Ovary (tissue), 9 donors: ENCODE data around the gene C6orf132. TPM values are rescaled to one million over a fixed set of nuclear protein-coding genes. Genes with fewer than 3 reads are reported as not detected.

ENCODE experiments used
- DNase-seq, 5 donors: peaks; one replicate each; pipeline ENCODE4 v3.0.0-alpha.2; 2019 to 2020
- H3K27ac ChIP-seq, 2 donors: fragments of 200-600 bp; one replicate each; pipeline versions ENCODE4 v1.5.1 to v1.8.0; 2019 to 2022
- H3K27me3 ChIP-seq: fragments of 200-600 bp; one replicate; pipeline ENCODE4 v1.8.0; 2022
- H3K36me3 ChIP-seq: fragments of 200-600 bp; sonication (generic); one replicate; pipeline ENCODE4 v1.5.1; 2019
- H3K4me1 ChIP-seq: one replicate; pipeline ENCODE4 v1.8.1; 2013; ENCODE audit warnings: mild to moderate bottlenecking, moderate library complexity; ENCODE audit not compliant: insufficient read depth
- H3K4me3 ChIP-seq: fragments of 200-600 bp; sonication (generic); one replicate; pipeline ENCODE4 v1.5.1; 2017
- H3K9me3 ChIP-seq, 2 donors: fragments of 200-600 bp in 1 of 2; sonication (generic) in 1 of 2; one replicate each; pipeline versions ENCODE4 v1.5.1 to v1.8.1; 2013 to 2019; ENCODE audit warnings: mild to moderate bottlenecking in 1 of 2, moderate library complexity in 1 of 2
- CTCF ChIP-seq, 3 donors: fragments of 450-650 bp in 2 of 3; fragments of 200-600 bp in 1 of 3; IDR thresholded peaks; one replicate each; pipeline versions ENCODE4 v1.5.1 to v1.8.0; 2016 to 2022; ENCODE audit warnings: antibody characterized with exemption in 3 of 3, mild to moderate bottlenecking in 1 of 3
- EP300 ChIP-seq: sonication (generic); formaldehyde crosslinking; IDR thresholded peaks from one replicate; pipeline ENCODE4 v1.6.1; 2017; ENCODE audit warnings: antibody characterized with exemption
- POLR2A ChIP-seq: fragments of 450-650 bp; IDR thresholded peaks from one replicate; pipeline ENCODE4 v1.6.1; 2017; ENCODE audit warnings: antibody characterized with exemption, mild to moderate bottlenecking, moderate library complexity
- WGBS, 3 donors: extraction: QIAGEN DNeasy Blood & Tissue Kit in 1 of 3; methylation state at CpG; one replicate each; pipeline versions ENCODE4 v1.1.5 to v1.1.7; 2013 to 2017; 5-methylcytosine and 5-hydroxymethylcytosine counted together
- intact Hi-C, 4 donors: fragments of 100-400 bp; cut with DNase I; formaldehyde crosslinking; loops; one replicate each; pipeline versions ENCODE4 v1.11.0 to v1.15.1; 2022 to 2023
- polyA plus RNA-seq, 2 donors: library from polyadenylated mRNA; stranded (reverse); fragments of 200-250 nt in 1 of 2; fragments of 350-450 nt in 1 of 2; fragmentation: Illumina TruSeq in 1 of 2; extraction: RNeasy Lipid Tissue Mini Kit (QIAGEN cat#74804) in 1 of 2; gene quantifications; one replicate each; pipeline ENCODE4 v1.2.3, GENCODE V29; 2013 to 2014
- total RNA-seq, 7 donors: library from RNA; depleted of rRNA in 2 of 7; stranded (reverse); fragments of >200 nt in 2 of 7; fragmentation: NEBNext Ultra II Directional in 3 of 7; extraction: Animal tissue kit (Norgen Biotek cat#: 25700) in 3 of 7; gene quantifications; one replicate each; pipeline versions ENCODE4 v1.1.0 to v1.2.4, GENCODE V29; 2016 to 2023
- donor health status: DM: no; HTN: no; CAD: no; lungs with moderate emphysema.
- donor health status: DM: no; HTN: no; CAD: no.
- donor health status: Bipolar disorder and iron deficiency.
- donor health status: DM: yes; HTN: yes; CAD: no.
- donor health status: DM: no; HTN: no; CAD: no.
- donor health status: DM: yes; HTN: yes; CAD: no.

Gene C6orf132
- total and polyA plus RNA-seq, 9 donors: 0.05 to 14.1 (median 1.1) TPM

- H3K4me3 ChIP-seq: no peak overlapping the region
- intact Hi-C loops: no loop called here
- H3K27ac ChIP-seq: no peak overlapping the region
Observed at GRCh38 chr6:42137194-42137753, 5.1 kb downstream of the C6orf132 start.

DNA sequence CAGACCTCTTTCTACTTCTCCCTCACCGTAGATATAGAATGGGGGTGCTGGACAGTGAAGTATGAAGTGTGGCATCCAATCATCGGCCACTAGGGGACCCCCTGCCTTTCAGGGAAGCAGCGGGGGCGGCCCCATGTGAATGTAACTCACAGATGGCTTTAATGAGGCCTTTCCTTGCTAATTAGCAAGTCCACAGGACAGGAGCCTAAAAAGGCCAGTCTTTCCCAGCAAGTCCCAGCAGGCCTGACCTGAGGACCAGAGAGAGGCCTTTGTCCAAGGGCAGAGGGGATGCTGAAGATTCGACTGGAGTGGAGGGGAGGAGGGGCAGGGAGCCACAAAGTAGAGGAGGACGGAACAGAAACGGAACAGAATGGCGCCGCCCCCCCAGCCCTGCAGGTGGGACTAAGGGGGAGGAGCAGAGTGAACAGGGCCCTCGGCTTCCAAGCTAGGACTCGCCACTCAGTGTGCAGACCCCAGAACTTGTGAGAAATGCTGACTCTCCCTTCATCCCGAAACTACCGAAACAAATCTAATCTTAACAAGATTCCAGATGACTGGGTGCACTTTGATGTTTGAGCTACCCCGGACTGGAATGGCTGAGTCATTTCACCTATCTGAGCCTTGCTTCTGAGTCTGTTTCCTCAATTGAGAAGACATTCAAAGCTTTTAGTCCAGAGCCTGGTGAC is 5.8 kb downstream of the C6orf132 start:
- Histone ChIP-seq H3K4me1 (no peaks in the 10 kb centered on the region), H3K36me3 (no peaks in the 10 kb centered on the region), H3K27ac (no peak overlapping the region), H3K9me3 (no peaks in the 10 kb centered on the region), H3K27me3 (no peaks in the 10 kb centered on the region), H3K4me3 (no peak overlapping the region)
- no peak for DNase-seq
- intact Hi-C loops: no loop called here
- TF ChIP-seq POLR2A: no peak
- TF ChIP-seq EP300: no peak
- no peak for TF ChIP-seq CTCF (IDR thresholded peaks at IDR 0.05)
- WGBS, 3 donors: 57 to 60% (median 57%) methylated on average over 14 of the region's 14 CpGs

More at GRCh38 chr6:42137194-42137753, 5.1 kb downstream of the C6orf132 start:
- DNase-seq: no peak
- TF ChIP-seq EP300 (no peak), CTCF (IDR thresholded peaks at IDR 0.05) (no peak), POLR2A (no peak)
- 82 to 85% (median 83%) methylated on average over 7 of the region's 7 CpGs for WGBS, 3 donors
- H3K4me1 ChIP-seq: peaks cover under 1% of the 10 kb centered on the region
- H3K36me3 ChIP-seq: no peaks in the 10 kb centered on the region
- H3K9me3 ChIP-seq: no peaks in the 10 kb centered on the region
- H3K27me3 ChIP-seq: no peaks in the 10 kb centered on the region

DNA sequence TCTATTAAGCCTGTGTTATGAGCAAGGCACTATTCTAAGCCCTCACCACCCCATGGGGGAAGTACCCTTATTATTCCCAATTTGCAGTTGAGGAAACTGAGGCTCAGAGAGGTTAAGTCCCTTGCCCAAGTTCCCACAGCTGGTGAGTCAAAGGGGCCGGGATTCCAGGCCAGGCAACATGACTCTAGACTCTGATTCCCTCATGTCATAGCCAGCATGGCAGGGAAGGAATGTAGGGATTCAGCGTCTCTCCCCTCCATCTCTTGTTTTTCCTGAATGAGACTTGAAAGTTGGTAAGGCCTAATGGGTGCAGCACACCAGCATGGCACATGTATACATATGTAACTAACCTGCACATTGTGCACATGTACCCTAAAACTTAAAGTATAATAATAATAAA is 6.7 kb downstream of the C6orf132 start:
- H3K9me3 ChIP-seq: no peaks in the 10 kb centered on the region
- DNase-seq: no peak
- no peak for TF ChIP-seq POLR2A
- no peak for TF ChIP-seq EP300
- TF ChIP-seq CTCF (IDR thresholded peaks at IDR 0.05): no peak
- no peaks in the 10 kb centered on the region for H3K4me1 ChIP-seq
- intact Hi-C loops: no loop called here
- no peak overlapping the region for H3K4me3 ChIP-seq
- H3K27me3 ChIP-seq: no peaks in the 10 kb centered on the region
- 91 to 100% (median 92%) methylated on average over 2 of the region's 2 CpGs for WGBS, 3 donors
- no peak overlapping the region for H3K27ac ChIP-seq
- H3K36me3 ChIP-seq: no peaks in the 10 kb centered on the region

DNA sequence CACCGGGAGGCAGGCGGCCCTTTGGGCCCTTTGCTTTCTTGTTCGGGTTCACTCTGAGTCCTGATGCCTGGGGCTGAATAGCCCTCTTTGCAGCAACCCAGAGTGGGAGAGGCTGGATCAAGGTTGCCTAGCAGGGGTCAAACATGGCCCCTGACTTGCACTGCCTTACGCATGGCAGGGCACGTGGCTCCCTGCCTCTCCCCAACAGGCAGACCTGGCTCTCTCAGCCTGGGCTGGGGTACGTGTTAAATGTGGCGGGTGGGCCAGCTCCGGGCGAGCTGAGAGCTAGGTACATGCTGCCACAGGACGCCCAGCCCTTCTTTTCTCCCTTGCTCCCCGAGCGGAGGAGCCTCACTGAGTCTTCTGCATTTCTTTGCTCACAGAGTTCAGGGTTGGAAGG is 7.3 kb downstream of the C6orf132 start:
- Histone ChIP-seq H3K4me3 (no peak overlapping the region), H3K27ac (no peak overlapping the region), H3K4me1 (no peaks in the 10 kb centered on the region), H3K9me3 (no peaks in the 10 kb centered on the region), H3K36me3 (no peaks in the 10 kb centered on the region), H3K27me3 (no peaks in the 10 kb centered on the region)
- intact Hi-C loops: no loop called here
- WGBS, 3 donors: 87 to 92% (median 92%) methylated on average over 12 of the region's 12 CpGs
- TF ChIP-seq POLR2A (no peak), EP300 (no peak), CTCF (IDR thresholded peaks at IDR 0.05) (no peak)
- DNase-seq: no peak
